BJ (cell line): Measurements from ENCODE around the gene OR13J1. TPM values are rescaled to one million over a fixed set of nuclear protein-coding genes. Genes with fewer than 3 reads are reported as not detected.

Experiments used
- CTCF ChIA-PET: fragments of 350-600 bp; formaldehyde crosslinking; extraction: SDS; loops from one replicate; lab custom pipeline; 2021; ENCODE audit warnings: antibody characterized with exemption, inconsistent platforms; lab: Yijun Ruan, JAX
- POLR2A ChIA-PET: fragments of 300-600 bp; sonication (Branson Sonifier 250); formaldehyde crosslinking; extraction: SDS; loops from one replicate; lab custom pipeline; 2021; ENCODE audit warnings: antibody characterized with exemption; lab: Charles Lee
- DNase-seq: peaks from one replicate; pipeline ENCODE4 v3.0.0-alpha.2; 2011; ENCODE audit warnings: low read depth
- H3K27me3 ChIP-seq: 2 replicates; pipeline ENCODE4 v1.6.0; 2011; ENCODE audit warnings: low read length; ENCODE audit not compliant: control insufficient read depth, insufficient read depth
- H3K36me3 ChIP-seq: 2 replicates; pipeline ENCODE4 v1.5.1; 2011; ENCODE audit warnings: low read length; ENCODE audit not compliant: control insufficient read depth, insufficient read depth
- H3K4me3 ChIP-seq: 2 replicates; pipeline ENCODE4 v1.5.1; 2011; ENCODE audit warnings: low read depth, mild to moderate bottlenecking, control low read depth, low read length
- CTCF ChIP-seq: IDR thresholded peaks from 2 replicates; pipeline ENCODE4 v1.5.1; 2011; ENCODE audit warnings: low read depth, mild to moderate bottlenecking, control low read depth, inconsistent platforms, low read length, moderate library complexity; ENCODE audit not compliant: insufficient read depth
- polyA plus RNA-seq: library from polyadenylated mRNA; depleted of rRNA; stranded (reverse); fragments of >200 nt; gene quantifications from 2 replicates; pipeline ENCODE4 v1.2.3, GENCODE V29; 2011

OR13J1 gene
- polyA plus RNA-seq, 1 experiment: not detected

GRCh38 chr9:35839926-35840325, 30.3 kb downstream of the OR13J1 start:
- no peak for TF ChIP-seq CTCF
- CTCF ChIA-PET: interaction anchor here (0.7 to 1.2 kb wide), 3 partner anchors 14 to 50 kb away, joined by 3 to 4 read pairs (median 4); no protein-coding TSS in a partner anchor
- no peak overlapping the region for H3K4me3 ChIP-seq
- no peaks in the 10 kb centered on the region for H3K27me3 ChIP-seq
- peaks cover 2% of the 10 kb centered on the region; the same call in 1 of the 2 replicates for H3K36me3 ChIP-seq
- POLR2A ChIA-PET: no interaction called here
- DNase-seq: no peak

GRCh38 chr9:35836595-35836994, 33.6 kb downstream of the OR13J1 start:
- H3K36me3 ChIP-seq: peaks cover 3% of the 10 kb centered on the region; the same call in 1 of the 2 replicates
- no peaks in the 10 kb centered on the region for H3K27me3 ChIP-seq
- ChIA-PET CTCF (interaction anchor here (0.6 to 2.1 kb wide), 7 partner anchors 8 to 286 kb away, joined by 3 to 8 read pairs (median 4); partner anchors contain the start of genes FAM221B and TMEM8B), POLR2A (no interaction called here)
- no peak for DNase-seq
- TF ChIP-seq CTCF: no peak
- H3K4me3 ChIP-seq: no peak overlapping the region

GRCh38 chr9:35835766-35836165, 34.4 kb downstream of the OR13J1 start:
- TF ChIP-seq CTCF: no peak
- no peaks in the 10 kb centered on the region for H3K27me3 ChIP-seq
- H3K36me3 ChIP-seq: 0 out of 2 replicates have a peak, but pooled peaks cover 1% of the 10 kb centered on the region
- POLR2A ChIA-PET: no interaction called here
- no peak overlapping the region for H3K4me3 ChIP-seq
- no peak for DNase-seq
- CTCF ChIA-PET: interaction anchor here (0.6 to 1.9 kb wide), 7 partner anchors 9 to 285 kb away, joined by 3 to 6 read pairs (median 3); no protein-coding TSS in a partner anchor

GRCh38 chr9:35835216-35835632, 35.0 kb downstream of the OR13J1 start:
- no peak overlapping the region for H3K4me3 ChIP-seq
- DNase-seq: no peak
- 0 out of 2 replicates have a peak, but pooled peaks cover 1% of the 10 kb centered on the region for H3K36me3 ChIP-seq
- ChIA-PET CTCF (interaction anchor here (0.6 to 1.9 kb wide), 7 partner anchors 9 to 75 kb away, joined by 3 to 6 read pairs (median 3); no protein-coding TSS in a partner anchor), POLR2A (no interaction called here)
- no peaks in the 10 kb centered on the region for H3K27me3 ChIP-seq
- TF ChIP-seq CTCF: peak; percentile 29; the same call in 1 of the 2 replicates

- ChIA-PET CTCF (interaction anchor here (0.8 to 1.9 kb wide), 6 partner anchors 11 to 76 kb away, joined by 3 to 5 read pairs (median 4); no protein-coding TSS in a partner anchor), POLR2A (no interaction called here)
- Histone ChIP-seq H3K36me3 (0 out of 2 replicates have a peak, but pooled peaks cover 1% of the 10 kb centered on the region), H3K4me3 (no peak overlapping the region), H3K27me3 (no peaks in the 10 kb centered on the region)
- TF ChIP-seq CTCF: no peak
- DNase-seq: no peak
Observed at GRCh38 chr9:35834260-35835215, 35.7 kb downstream of the OR13J1 start.
